ENCODE results near the gene RAB30.

RAB30 gene

DNA sequence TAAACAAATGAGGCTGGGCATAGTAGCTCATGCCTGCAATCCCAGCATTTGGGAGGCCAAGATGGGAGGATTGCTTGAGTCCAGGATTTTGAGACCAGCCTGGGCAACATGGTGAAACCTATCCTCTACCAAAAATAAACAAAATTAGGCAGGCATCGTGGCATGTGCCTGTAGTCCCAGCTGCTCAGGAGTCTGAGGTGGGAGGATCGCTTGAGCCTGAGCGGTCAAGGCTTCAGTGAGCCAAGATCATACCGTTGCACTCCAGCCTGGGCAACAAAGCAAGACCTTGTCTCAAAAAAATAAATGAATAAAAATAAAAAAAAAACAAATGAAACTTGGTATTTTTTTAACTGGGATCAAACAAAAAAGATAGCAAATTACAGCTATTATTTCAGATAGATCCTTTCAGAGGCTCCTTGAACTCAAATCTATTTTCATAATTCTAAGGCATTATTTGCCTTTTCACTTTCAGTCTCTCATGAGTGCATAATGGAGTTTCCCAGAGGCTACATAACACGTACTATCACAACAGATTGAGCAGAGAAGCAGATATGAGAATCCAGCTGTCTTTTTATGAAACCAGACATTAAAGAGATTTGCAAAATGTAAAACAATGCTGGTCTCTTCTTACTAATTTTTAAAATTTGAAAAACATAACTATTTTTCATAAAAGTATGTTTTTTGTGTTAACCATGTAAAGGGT, 147.0 kb downstream of the RAB30 start:
- H2AFZ ChIP-seq (ENCODE audit: low read depth, low read length) = no peak overlapping the region
- peaks cover 1% of the 10 kb centered on the region for H3K9me3 ChIP-seq (ENCODE audit: low read length)
- no peaks in the 10 kb centered on the region for H3K27me3 ChIP-seq (ENCODE audit: insufficient read depth, low read length)
- peaks cover 3% of the 10 kb centered on the region for H3K36me3 ChIP-seq (ENCODE audit: insufficient read depth, low read length)
- no peaks in the 10 kb centered on the region for H3K4me1 ChIP-seq (ENCODE audit: insufficient read depth, low read length)
- H3K4me3 ChIP-seq (ENCODE audit: low read length) = no peak overlapping the region
